ENCODE results near the gene CRYZL1. TPM values are rescaled to one million over a fixed set of nuclear protein-coding genes. Genes with fewer than 3 reads are reported as not detected.

The CRYZL1 gene
- total RNA-seq, 1 experiment from 2014 or later, result 43.0 TPM

DNA sequence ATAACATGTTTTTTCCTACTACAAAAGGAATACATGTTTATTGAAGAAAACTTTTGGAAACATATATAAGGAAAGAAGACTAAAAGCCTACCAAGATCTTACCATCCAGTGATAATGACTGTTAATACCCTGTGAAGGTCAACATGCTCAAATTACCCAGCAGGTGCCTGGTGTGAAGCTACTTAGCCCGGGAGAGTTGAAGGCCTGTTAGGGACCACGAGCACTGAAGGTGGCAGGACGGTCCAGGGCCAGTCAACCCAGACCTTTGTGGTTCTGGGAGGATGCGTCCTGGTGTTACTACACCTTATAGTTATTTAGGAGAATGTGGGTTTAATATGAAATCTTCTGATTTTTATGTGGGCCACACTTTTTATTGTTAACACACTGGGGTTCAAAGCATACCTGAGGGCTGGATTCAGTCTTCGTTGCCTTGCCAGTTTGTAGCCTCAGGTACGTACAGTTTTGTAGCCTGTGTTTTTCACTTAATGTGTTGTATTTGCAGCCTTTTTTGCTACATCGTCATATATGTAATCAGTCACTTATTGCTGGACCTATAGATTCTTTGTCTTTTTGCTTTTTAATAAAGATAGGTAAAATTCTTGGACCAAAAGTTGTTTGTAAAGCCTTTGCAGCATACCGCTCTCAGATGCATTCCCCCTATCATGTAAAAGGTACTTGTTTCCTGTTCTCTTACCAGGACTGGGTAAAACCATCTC is 10.6 kb upstream of the CRYZL1 start:
- H3K79me2 ChIP-seq (ENCODE audit: insufficient read depth, low read length), result peaks cover 75% of the 10 kb centered on the region
- no peaks in the 10 kb centered on the region for H3K9me3 ChIP-seq (ENCODE audit: control insufficient read depth in 1 of 2, insufficient read depth in 1 of 2, low read depth in 1 of 2, low read length in 2 of 2)
- DNase-seq (ENCODE audit: low read depth, low spot score), result no peak
- CTCF ChIA-PET, result no interaction called here
- H3K36me3 ChIP-seq (ENCODE audit: control insufficient read depth in 1 of 2, insufficient read depth in 2 of 2, low read length in 2 of 2), result no peaks in the 10 kb centered on the region
- H2AFZ ChIP-seq (ENCODE audit: low read depth, low read length, poor library complexity, severe bottlenecking), result no peak overlapping the region
- H3K9me2 ChIP-seq (ENCODE audit: insufficient read depth), result no peaks in the 10 kb centered on the region
- no peak overlapping the region for H3K4me3 ChIP-seq (replicated peaks in 1 of 2; ENCODE audit: low read depth in 1 of 2, low read length in 2 of 2)
- H3K9ac ChIP-seq (ENCODE audit: low read length), result no peak overlapping the region
- RAD21 ChIA-PET (ENCODE audit: low non-redundant PET in 1 of 2, low total read pairs in 2 of 2, uncharacterized antibody in 2 of 2, unreplicated experiment in 2 of 2), result interaction anchor here in 1 of 2 experiments (0.9 kb wide), 1 partner anchor 46 kb away, joined by 3 read pairs; no protein-coding TSS in a partner anchor
- H3K4me1 ChIP-seq (ENCODE audit: control insufficient read depth in 1 of 2, insufficient read depth in 2 of 2, low read length in 2 of 2), result peaks cover 33 to 40% of the 10 kb centered on the region in 2 experiments
- BruUV-seq (replicated peaks), result no TSS peak
- intact Hi-C loops (cut with micrococcal nuclease), result no loop called here
- H4K20me1 ChIP-seq (ENCODE audit: insufficient read depth), result no peaks in the 10 kb centered on the region
- ATAC-seq, result no peak
- TF ChIP-seq SIN3A (IDR thresholded peaks at IDR 0.05; ENCODE audit: low read depth) (no peak), CBX3 (IDR thresholded peaks at IDR 0.05; ENCODE audit: low read depth) (no peak), ELF1 (IDR thresholded peaks at IDR 0.05; ENCODE audit: borderline replicate concordance, low read depth) (no peak), POLR2A (IDR thresholded peaks at IDR 0.05; ENCODE audit: borderline replicate concordance, extremely low read depth, insufficient read depth, insufficient read length) (no peak), SP1 (IDR thresholded peaks at IDR 0.05; ENCODE audit: low read depth) (no peak), SRF (IDR thresholded peaks at IDR 0.05; ENCODE audit: low read depth) (no peak)
- TF ChIP-seq, protein P1, sequence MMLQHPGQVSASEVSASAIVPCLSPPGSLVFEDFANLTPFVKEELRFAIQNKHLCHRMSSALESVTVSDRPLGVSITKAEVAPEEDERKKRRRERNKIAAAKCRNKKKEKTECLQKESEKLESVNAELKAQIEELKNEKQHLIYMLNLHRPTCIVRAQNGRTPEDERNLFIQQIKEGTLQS (IDR thresholded peaks at IDR 0.05), result no peak
- no peak overlapping the region for H3K4me2 ChIP-seq (ENCODE audit: low read length)
- POLR2A ChIA-PET, result no interaction called here
- H3K27ac ChIP-seq (ENCODE audit: low read depth, low read length), result no peak overlapping the region
- no peaks in the 10 kb centered on the region for H3K27me3 ChIP-seq (ENCODE audit: insufficient read depth, low read length)

DNA sequence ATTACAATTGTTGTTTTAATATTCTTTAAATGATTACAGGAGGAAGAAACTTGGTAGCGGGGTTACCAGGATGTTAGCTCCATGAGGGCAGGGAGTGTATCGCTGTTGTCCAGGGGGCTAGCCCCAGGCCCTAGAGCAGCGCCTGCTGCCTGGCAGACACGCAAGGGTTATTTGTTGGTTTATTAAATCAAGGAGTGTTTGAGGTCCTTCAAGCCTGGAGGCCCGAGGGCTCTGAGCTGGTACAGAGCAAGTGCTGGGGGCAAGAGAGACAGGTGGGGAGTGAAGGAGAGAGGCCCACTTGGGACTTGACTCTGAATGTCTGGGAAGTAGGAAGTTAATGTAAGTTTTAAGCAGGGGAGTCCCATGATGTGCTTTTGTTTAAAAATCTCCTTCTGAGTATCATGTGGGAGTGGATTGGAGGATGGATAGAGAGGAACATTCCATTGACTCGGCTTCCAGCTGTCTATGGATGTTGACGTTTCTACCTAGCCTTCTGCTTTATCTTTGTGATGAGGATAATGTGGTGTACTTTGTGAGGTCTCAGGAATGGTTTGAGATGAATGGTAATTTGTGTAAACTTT is 9.5 kb upstream of the CRYZL1 start:
- no TSS peak for BruUV-seq (replicated peaks)
- Histone ChIP-seq H3K4me2 (ENCODE audit: low read length) (no peak overlapping the region), H3K79me2 (ENCODE audit: insufficient read depth, low read length) (peaks cover 82% of the 10 kb centered on the region), H3K9me3 (ENCODE audit: control insufficient read depth in 1 of 2, insufficient read depth in 1 of 2, low read depth in 1 of 2, low read length in 2 of 2) (no peaks in the 10 kb centered on the region), H3K36me3 (ENCODE audit: control insufficient read depth in 1 of 2, insufficient read depth in 2 of 2, low read length in 2 of 2) (no peaks in the 10 kb centered on the region), H2AFZ (ENCODE audit: low read depth, low read length, poor library complexity, severe bottlenecking) (no peak overlapping the region), H4K20me1 (ENCODE audit: insufficient read depth) (no peaks in the 10 kb centered on the region), H3K4me1 (ENCODE audit: control insufficient read depth in 1 of 2, insufficient read depth in 2 of 2, low read length in 2 of 2) (peaks cover 24 to 29% of the 10 kb centered on the region in 2 experiments), H3K27ac (ENCODE audit: low read depth, low read length) (no peak overlapping the region), H3K4me3 (replicated peaks in 1 of 2; ENCODE audit: low read depth in 1 of 2, low read length in 2 of 2) (no peak overlapping the region), H3K9me2 (ENCODE audit: insufficient read depth) (no peaks in the 10 kb centered on the region), H3K27me3 (ENCODE audit: insufficient read depth, low read length) (no peaks in the 10 kb centered on the region), H3K9ac (ENCODE audit: low read length) (no peak overlapping the region)
- ATAC-seq, result no peak
- no peak for TF ChIP-seq EGR1 (IDR thresholded peaks at IDR 0.05; ENCODE audit: low read depth)
- TF ChIP-seq ZNF274 (IDR thresholded peaks at IDR 0.05; ENCODE audit: low read depth, low read length), result no peak
- TF ChIP-seq TCF7L2 (IDR thresholded peaks at IDR 0.05; ENCODE audit: borderline replicate concordance, extremely low read depth, insufficient read depth, insufficient read length), result no peak
- TF ChIP-seq RAD21 (IDR thresholded peaks at IDR 0.05; ENCODE audit: low read depth), result no peak
- no peak for TF ChIP-seq EZH2 (IDR thresholded peaks at IDR 0.05)
- TF ChIP-seq FOSL1 (IDR thresholded peaks at IDR 0.05; ENCODE audit: low read depth), result no peak
- TF ChIP-seq CEBPB (IDR thresholded peaks at IDR 0.05; ENCODE audit: low read depth), result no peak
- TF ChIP-seq, protein P1 (IDR thresholded peaks at IDR 0.05), result no peak
- TF ChIP-seq SRF (IDR thresholded peaks at IDR 0.05; ENCODE audit: low read depth), result no peak
- TF ChIP-seq ZFX (IDR thresholded peaks at IDR 0.05), result no peak
- TF ChIP-seq JUND (IDR thresholded peaks at IDR 0.05), result no peak
- no peak for TF ChIP-seq ELF1 (IDR thresholded peaks at IDR 0.05; ENCODE audit: borderline replicate concordance, low read depth)
- TF ChIP-seq POLR2A (IDR thresholded peaks at IDR 0.05; ENCODE audit: borderline replicate concordance, extremely low read depth, insufficient read depth, insufficient read length), result no peak
- TF ChIP-seq SP1 (IDR thresholded peaks at IDR 0.05; ENCODE audit: low read depth), result no peak
- no peak for TF ChIP-seq CBX3 (IDR thresholded peaks at IDR 0.05; ENCODE audit: low read depth)
- TF ChIP-seq SIN3A (IDR thresholded peaks at IDR 0.05; ENCODE audit: low read depth), result no peak
- TF ChIP-seq YY1 (IDR thresholded peaks at IDR 0.05; ENCODE audit: extremely low read depth, insufficient replicate concordance, low read depth, low read length), result no peak
- RAD21 ChIA-PET (ENCODE audit: low non-redundant PET in 1 of 2, low total read pairs in 2 of 2, uncharacterized antibody in 2 of 2, unreplicated experiment in 2 of 2), result interaction anchor here in 1 of 2 experiments (0.9 kb wide), 1 partner anchor 45 kb away, joined by 3 read pairs; no protein-coding TSS in a partner anchor
- CTCF ChIA-PET, result no interaction called here
- DNase-seq (ENCODE audit: low read depth, low spot score), result no peak
- POLR2A ChIA-PET, result no interaction called here
- intact Hi-C loops (cut with micrococcal nuclease), result no loop called here

Measured in HCT116 (cell line).